Measurements from ENCODE around the gene WNT3A. TPM values are rescaled to one million over a fixed set of nuclear protein-coding genes. Genes with fewer than 3 reads are reported as not detected.

Gene WNT3A
- total RNA-seq, 4 donors from 2014 or later, result not detected

DNA sequence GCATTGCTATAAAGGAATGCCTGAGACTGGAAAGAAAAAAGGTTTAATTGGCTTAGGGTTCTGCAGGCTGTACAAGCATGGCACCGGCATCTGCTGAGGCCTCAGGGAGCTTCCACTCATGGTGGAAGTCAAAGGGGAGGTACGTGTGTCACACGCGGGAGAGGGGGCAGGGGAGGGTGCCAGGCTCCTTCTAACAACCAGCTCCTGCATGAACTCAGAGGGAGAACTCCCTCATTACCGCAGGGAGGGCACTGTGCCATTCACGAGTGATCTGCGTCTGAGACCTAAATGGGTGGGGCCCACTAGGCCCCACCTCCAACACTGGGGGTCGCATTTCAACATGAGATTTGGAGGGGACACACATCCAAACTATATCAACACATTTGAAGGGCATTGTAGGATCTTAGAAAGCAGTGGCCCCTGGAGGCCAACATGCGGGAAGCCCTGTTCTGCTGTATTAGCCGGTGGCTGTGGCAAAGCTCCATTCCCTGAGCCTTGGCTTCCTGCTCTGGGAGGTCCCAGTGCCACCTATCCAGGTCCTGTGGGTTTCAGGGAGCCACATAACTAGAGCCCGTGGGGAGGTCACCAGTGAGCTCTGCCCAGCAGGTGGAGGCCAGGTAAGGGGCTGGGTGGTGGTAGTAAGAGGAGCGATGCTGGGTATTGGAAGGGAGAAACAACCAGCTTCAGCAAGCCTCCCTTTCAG, 10.0 kb downstream of the WNT3A start:
- TF ChIP-seq, protein P1, sequence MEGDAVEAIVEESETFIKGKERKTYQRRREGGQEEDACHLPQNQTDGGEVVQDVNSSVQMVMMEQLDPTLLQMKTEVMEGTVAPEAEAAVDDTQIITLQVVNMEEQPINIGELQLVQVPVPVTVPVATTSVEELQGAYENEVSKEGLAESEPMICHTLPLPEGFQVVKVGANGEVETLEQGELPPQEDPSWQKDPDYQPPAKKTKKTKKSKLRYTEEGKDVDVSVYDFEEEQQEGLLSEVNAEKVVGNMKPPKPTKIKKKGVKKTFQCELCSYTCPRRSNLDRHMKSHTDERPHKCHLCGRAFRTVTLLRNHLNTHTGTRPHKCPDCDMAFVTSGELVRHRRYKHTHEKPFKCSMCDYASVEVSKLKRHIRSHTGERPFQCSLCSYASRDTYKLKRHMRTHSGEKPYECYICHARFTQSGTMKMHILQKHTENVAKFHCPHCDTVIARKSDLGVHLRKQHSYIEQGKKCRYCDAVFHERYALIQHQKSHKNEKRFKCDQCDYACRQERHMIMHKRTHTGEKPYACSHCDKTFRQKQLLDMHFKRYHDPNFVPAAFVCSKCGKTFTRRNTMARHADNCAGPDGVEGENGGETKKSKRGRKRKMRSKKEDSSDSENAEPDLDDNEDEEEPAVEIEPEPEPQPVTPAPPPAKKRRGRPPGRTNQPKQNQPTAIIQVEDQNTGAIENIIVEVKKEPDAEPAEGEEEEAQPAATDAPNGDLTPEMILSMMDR (IDR thresholded peaks at IDR 0.05; ENCODE audit: low read depth), result no peak

DNA sequence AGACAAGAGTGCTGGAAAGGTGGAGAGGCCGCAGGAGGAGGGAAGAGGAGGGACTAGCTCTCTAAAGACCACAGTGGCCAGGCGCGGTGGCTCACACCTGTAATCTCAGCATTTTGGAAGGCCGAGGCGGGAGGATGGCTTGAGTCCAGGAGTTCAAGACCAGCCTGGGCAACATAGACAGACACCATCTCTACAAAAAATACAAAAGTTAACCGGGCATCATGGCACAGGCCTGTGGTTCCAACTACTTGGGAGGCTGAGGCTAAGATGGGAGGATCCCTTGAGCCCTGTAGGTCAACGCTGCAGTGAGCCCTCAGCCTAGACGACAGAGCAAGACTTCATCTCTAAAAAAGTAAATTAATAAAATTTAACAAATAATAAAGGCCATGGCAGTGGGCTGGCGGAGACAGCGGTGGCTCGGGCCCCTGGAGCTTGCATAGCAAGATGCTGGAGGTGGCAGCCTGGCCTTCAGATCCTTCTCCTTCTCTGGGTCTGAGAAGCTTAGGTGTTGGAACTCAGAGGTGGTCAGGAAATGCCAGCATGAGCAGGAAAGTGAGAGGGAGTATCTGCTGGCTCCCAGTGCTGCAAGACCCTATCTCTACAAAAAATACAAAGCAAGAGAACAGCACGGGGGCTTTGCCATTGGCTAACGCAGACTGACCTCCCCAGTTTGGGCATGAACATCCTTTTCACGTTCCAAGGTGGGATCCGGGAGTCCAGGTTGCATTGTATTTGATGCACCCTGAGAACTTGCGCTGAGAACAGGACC, 10.7 kb downstream of the WNT3A start:
- TF ChIP-seq, protein P1 (IDR thresholded peaks at IDR 0.05; ENCODE audit: low read depth), result no peak

- TF ChIP-seq, protein P1 (IDR thresholded peaks at IDR 0.05; ENCODE audit: low read depth), result no peak
These were observed 11.3 kb downstream of the WNT3A start for GRCh38 chr1:228018125-228018398.

DNA sequence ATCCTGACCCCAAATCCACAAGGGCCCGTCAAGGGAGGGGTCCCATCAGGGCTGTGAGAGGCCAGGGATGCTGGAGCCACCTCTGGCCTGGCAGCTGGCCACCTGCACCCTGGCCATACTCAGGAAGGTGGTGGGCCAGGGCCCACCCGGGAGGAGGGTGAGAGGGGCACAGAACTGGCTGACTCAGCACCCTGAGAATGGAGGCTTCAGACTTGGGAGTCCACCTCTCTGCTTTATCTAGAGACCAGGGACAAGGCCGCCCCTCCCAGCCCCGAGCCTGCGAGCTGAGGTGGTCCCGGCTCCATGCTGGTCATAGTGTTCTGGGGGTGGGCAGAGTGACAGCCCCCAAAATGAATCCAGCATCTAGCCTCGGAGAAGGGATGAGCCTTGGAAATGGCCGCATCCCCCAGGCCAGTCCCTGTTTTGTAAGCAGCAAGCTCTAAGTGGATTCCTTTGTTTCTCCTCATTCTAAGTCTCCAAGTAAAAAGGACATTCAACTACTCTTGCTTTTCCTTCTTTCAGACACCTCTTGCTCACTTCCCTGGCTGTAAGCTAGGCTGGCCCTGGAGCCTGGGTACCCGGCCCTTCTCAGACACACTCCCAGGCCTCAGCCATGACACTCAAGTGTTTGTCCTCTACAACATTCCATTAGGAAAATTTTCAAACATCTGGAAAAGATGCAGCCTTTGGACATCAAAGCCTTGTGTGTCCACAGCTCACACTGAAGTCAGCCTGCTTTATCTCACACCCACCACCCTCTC, 12.3 kb downstream of the WNT3A start:
- TF ChIP-seq, protein P1 (IDR thresholded peaks at IDR 0.05; ENCODE audit: low read depth), result no peak

DNA sequence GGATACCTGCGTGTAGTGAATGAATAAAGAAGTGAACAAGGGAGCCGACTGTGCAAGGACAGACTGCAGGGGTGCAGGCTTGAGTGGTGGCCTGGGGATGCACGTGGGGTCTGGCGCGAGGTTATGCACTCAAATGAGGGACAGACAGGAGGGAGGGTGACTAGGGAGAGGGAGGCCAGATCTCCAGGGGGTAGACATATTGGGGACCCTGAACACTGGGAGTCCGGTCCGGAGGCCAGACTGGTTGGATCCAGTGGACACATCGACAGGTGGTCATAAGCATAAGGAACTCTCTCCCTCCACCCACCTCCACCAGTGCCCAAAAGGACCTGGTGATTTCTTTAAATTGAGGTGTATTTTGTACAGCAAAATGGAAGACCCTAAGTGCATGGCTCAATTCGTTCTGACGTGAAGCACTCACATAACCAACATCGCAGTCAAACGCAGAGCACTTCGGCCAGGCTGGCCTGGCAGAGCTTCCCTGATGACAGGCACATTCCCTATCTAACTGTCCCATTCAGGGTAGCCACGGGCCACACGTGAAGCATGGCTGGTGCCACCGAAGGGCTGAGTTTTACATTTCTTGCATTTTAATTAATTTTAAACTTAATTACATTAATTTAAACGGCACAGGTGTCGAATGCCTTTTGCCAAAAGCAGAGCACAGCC, 14.0 kb downstream of the WNT3A start:
- TF ChIP-seq, protein P1 (IDR thresholded peaks at IDR 0.05; ENCODE audit: low read depth), result no peak

DNA sequence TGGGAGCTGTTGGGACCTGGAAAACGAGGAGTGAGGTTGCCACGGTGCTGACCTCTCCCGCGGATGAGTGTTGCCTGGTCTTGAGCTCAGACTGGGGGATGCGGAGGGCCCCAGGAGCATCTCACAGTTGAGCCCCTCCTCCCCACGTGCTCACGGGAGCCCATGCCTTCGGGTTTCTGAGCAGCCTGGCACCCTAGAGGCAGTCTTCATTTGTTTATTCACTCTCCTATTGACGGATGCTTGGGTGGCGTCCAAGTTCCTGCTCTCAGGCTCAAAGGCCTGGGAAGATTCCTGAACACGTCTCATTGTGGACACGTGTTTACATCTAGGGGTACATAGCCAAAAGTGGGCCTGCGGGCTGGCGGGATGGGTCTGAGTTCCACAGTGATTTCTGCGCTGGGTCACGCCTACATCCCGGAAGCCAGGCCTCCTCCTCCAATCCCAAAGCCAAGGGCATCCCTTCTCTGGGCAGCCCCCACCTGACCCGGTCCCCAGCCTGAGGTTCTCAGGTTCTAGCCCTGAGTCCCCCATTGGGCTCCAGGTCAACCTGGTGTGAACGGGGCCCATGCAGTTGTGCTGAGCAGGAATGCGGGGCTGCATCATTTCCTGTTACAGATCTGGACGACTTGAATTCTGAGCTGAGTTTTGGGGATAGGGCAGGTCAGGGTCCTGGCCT, 14.7 kb downstream of the WNT3A start:
- TF ChIP-seq, protein P1 (IDR thresholded peaks at IDR 0.05; ENCODE audit: low read depth), result no peak
